ENCODE measurements around the gene LAP3. TPM values are rescaled to one million over a fixed set of nuclear protein-coding genes. Genes with fewer than 3 reads are reported as not detected.

Gene LAP3
- total RNA-seq, 1 donor from 2014 or later, result 81.6 TPM

DNA sequence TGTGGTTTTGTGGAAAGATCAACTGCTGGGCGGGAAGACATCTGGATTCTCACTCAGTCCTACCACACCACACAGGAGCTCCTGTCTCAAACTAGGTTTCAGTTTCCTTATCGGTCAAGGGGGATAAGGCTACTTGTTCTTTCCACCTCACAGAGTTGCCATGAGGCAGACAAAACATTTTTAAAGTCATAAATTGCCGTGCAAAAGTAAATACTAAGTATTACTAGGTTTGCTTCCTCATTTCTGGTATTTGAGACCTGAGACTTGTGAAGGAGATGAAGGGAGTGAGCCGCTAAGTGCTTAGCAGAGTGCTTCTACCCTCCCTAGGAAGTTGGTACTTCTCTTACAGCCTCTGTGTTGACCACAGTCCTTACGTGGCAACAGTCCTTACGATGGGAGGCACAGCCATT, 1.5 kb downstream of the LAP3 start:
- H3K4me1 Mint-ChIP-seq (ENCODE audit: low read depth), result peaks cover 30% of the 10 kb centered on the region
- peak overlapping the region; percentile 85 for H3K4me3 Mint-ChIP-seq (ENCODE audit: low read depth)
- peak overlapping the region; percentile 80 for H3K27ac Mint-ChIP-seq
- H3K9me3 Mint-ChIP-seq (ENCODE audit: low read depth), result no peaks in the 10 kb centered on the region
- H3K36me3 Mint-ChIP-seq (ENCODE audit: insufficient read depth), result peaks cover 10% of the 10 kb centered on the region
- H3K27me3 Mint-ChIP-seq, result no peaks in the 10 kb centered on the region
- TF ChIP-seq, protein P1, sequence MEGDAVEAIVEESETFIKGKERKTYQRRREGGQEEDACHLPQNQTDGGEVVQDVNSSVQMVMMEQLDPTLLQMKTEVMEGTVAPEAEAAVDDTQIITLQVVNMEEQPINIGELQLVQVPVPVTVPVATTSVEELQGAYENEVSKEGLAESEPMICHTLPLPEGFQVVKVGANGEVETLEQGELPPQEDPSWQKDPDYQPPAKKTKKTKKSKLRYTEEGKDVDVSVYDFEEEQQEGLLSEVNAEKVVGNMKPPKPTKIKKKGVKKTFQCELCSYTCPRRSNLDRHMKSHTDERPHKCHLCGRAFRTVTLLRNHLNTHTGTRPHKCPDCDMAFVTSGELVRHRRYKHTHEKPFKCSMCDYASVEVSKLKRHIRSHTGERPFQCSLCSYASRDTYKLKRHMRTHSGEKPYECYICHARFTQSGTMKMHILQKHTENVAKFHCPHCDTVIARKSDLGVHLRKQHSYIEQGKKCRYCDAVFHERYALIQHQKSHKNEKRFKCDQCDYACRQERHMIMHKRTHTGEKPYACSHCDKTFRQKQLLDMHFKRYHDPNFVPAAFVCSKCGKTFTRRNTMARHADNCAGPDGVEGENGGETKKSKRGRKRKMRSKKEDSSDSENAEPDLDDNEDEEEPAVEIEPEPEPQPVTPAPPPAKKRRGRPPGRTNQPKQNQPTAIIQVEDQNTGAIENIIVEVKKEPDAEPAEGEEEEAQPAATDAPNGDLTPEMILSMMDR (IDR thresholded peaks at IDR 0.05; ENCODE audit: unreplicated experiment), result no peak
- DNase-seq (ENCODE audit: low spot score, unreplicated experiment), result no peak

DNA sequence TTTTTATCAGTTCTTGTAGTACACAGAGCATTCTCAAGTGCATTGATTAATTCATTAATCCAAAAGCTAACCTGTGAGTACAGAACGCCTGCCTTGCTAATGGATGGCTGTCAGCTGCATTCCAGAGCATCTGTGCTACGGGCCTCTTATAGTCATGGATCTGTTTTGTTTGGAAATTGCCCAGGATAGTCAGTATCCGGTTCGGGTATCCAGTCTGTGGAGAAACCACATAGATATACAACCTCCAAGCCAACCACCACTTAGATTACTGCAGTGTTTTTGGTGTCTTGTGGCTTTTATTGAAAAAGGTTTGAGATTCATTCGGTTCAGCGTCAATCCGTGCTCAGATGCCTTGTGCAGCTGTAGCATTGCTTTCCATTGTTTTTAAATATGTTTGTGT, 4.0 kb downstream of the LAP3 start:
- Mint-ChIP-seq H3K9me3 (ENCODE audit: low read depth) (no peaks in the 10 kb centered on the region), H3K27ac (no peak overlapping the region), H3K27me3 (no peaks in the 10 kb centered on the region)

DNA sequence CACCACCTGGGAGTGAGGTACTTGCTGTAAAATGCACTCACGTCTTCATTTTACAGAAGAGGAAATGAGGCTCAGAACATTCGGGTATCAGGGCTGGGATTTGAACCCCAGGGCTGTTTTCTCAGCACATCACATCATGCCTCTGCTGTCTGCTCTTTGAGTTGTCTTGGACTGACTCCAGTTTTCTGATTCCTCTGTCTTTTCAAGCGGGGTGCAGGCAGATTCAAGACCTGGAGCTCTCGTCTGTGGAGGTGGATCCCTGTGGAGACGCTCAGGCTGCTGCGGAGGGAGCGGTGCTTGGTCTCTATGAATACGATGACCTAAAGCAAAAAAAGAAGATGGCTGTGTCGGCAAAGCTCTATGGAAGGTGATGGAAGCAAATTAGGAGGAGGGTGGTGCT, 6.3 kb downstream of the LAP3 start:
- peaks cover 33% of the 10 kb centered on the region for H3K4me1 Mint-ChIP-seq (ENCODE audit: low read depth)
- H3K27me3 Mint-ChIP-seq, result no peaks in the 10 kb centered on the region
- no peak overlapping the region for H3K4me3 Mint-ChIP-seq (ENCODE audit: low read depth)
- DNase-seq (ENCODE audit: low spot score, unreplicated experiment), result no peak
- H3K9me3 Mint-ChIP-seq (ENCODE audit: low read depth), result no peaks in the 10 kb centered on the region
- no peak overlapping the region for H3K27ac Mint-ChIP-seq
- TF ChIP-seq, protein P1 (IDR thresholded peaks at IDR 0.05; ENCODE audit: unreplicated experiment), result no peak
- peaks cover 30% of the 10 kb centered on the region for H3K36me3 Mint-ChIP-seq (ENCODE audit: insufficient read depth)

More for the DNA sequence above, 4.0 kb downstream of the LAP3 start:
- peaks cover 18% of the 10 kb centered on the region for H3K36me3 Mint-ChIP-seq (ENCODE audit: insufficient read depth)
- no peak for DNase-seq (ENCODE audit: low spot score, unreplicated experiment)
- TF ChIP-seq, protein P1 (IDR thresholded peaks at IDR 0.05; ENCODE audit: unreplicated experiment), result no peak
- H3K4me1 Mint-ChIP-seq (ENCODE audit: low read depth), result peaks cover 27% of the 10 kb centered on the region
- no peak overlapping the region for H3K4me3 Mint-ChIP-seq (ENCODE audit: low read depth)

DNA sequence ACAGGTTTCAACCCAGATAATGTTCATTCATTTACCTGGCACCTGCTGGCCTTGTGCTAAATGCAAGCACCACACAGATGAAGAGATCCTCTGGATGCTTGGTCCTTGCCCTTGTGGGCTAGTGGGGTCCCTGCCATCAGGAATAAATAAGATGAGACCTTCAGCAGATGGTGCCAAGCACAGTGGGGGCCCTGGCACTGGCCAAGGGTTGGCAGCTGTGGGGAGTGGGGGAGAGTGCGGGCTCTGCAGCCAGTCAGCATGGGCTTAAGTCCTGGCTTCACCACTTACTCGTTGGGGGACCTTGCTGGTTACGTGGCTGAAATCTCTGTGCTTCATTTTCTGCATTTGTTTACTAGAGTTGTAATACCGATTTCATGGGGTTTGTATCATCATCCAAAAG, 6.9 kb downstream of the LAP3 start:
- Mint-ChIP-seq H3K9me3 (ENCODE audit: low read depth) (no peaks in the 10 kb centered on the region), H3K36me3 (ENCODE audit: insufficient read depth) (peaks cover 32% of the 10 kb centered on the region), H3K4me1 (ENCODE audit: low read depth) (peaks cover 26% of the 10 kb centered on the region), H3K4me3 (ENCODE audit: low read depth) (no peak overlapping the region), H3K27ac (no peak overlapping the region), H3K27me3 (no peaks in the 10 kb centered on the region)
- TF ChIP-seq, protein P1 (IDR thresholded peaks at IDR 0.05; ENCODE audit: unreplicated experiment), result no peak
- no peak for DNase-seq (ENCODE audit: low spot score, unreplicated experiment)

DNA sequence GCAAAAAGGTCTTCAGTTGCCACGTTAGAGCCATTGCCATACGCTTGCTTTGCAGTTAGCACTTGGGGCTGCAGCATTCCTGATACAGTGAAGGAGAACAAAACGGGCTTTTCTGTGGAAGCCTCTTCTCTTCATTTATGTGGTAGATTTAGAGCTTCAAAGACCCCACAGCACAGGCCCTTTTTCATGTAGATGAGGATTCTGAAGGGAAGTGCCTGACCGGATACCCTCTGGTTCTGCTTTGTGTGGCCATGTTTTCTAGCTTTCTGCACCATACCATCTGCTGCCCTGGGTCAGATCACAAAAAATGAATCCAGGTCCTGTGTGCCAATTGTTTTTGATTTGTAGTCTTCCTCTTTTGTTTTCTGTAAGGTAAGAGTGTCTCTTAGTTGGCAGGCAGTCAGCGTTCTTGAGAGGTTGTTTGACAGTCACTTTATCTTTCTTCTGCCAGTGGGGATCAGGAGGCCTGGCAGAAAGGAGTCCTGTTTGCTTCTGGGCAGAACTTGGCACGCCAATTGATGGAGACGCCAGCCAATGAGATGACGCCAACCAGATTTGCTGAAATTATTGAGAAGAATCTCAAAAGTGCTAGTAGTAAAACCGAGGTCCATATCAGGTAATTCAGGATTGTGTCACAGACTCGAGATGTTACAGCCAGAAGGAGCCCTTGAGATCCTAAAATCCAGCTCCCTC, 7.7 kb downstream of the LAP3 start:
- TF ChIP-seq, protein P1 (IDR thresholded peaks at IDR 0.05; ENCODE audit: unreplicated experiment), result no peak
- peaks cover 32% of the 10 kb centered on the region for H3K36me3 Mint-ChIP-seq (ENCODE audit: insufficient read depth)
- no peak overlapping the region for H3K4me3 Mint-ChIP-seq (ENCODE audit: low read depth)
- DNase-seq (ENCODE audit: low spot score, unreplicated experiment), result no peak
- H3K9me3 Mint-ChIP-seq (ENCODE audit: low read depth), result no peaks in the 10 kb centered on the region
- no peaks in the 10 kb centered on the region for H3K27me3 Mint-ChIP-seq
- H3K27ac Mint-ChIP-seq, result no peak overlapping the region
- H3K4me1 Mint-ChIP-seq (ENCODE audit: low read depth), result peaks cover 21% of the 10 kb centered on the region

All from progenitor cell of endocrine pancreas (in vitro differentiated cells).